Measurements from ENCODE around the gene HOXA5. TPM values are rescaled to one million over a fixed set of nuclear protein-coding genes. Genes with fewer than 3 reads are reported as not detected.

Gene HOXA5
- total RNA-seq, 2 experiments from 2014 or later = not detected

- CTCF ChIA-PET = interaction anchor here (0.6 to 2.0 kb wide), 9 partner anchors 9 to 827 kb away, joined by 3 to 7 read pairs (median 3); partner anchors contain the start of gene HOXA3
- Mint-ChIP-seq H3K4me1 (peaks cover 9% of the 10 kb centered on the region), H3K9me3 (no peaks in the 10 kb centered on the region), H3K4me3 (no peak overlapping the region), H3K36me3 (ENCODE audit: low read depth) (no peaks in the 10 kb centered on the region), H3K27me3 (peaks cover 72% of the 10 kb centered on the region), H3K27ac (no peak overlapping the region)
- POLR2A ChIA-PET = no interaction called here
- no peak for DNase-seq
These were observed 35.5 kb upstream of the HOXA5 start for GRCh38 chr7:27179030-27179429.

GRCh38 chr7:27178366-27178765 is 34.9 kb upstream of the HOXA5 start:
- Mint-ChIP-seq H3K4me1 (peaks cover 9% of the 10 kb centered on the region), H3K27me3 (peaks cover 69% of the 10 kb centered on the region), H3K4me3 (no peak overlapping the region), H3K27ac (no peak overlapping the region), H3K9me3 (no peaks in the 10 kb centered on the region), H3K36me3 (ENCODE audit: low read depth) (no peaks in the 10 kb centered on the region)
- ChIA-PET CTCF (interaction anchor here (0.6 to 2.0 kb wide), 3 partner anchors 12 to 28 kb away, joined by 3 to 7 read pairs (median 3); no protein-coding TSS in a partner anchor), POLR2A (no interaction called here)
- no peak for DNase-seq

GRCh38 chr7:27177795-27178320 is 34.4 kb upstream of the HOXA5 start:
- no peak for DNase-seq
- Mint-ChIP-seq H3K27ac (no peak overlapping the region), H3K4me3 (no peak overlapping the region), H3K36me3 (ENCODE audit: low read depth) (no peaks in the 10 kb centered on the region), H3K27me3 (peaks cover 67% of the 10 kb centered on the region), H3K9me3 (no peaks in the 10 kb centered on the region), H3K4me1 (peaks cover 9% of the 10 kb centered on the region)
- ChIA-PET POLR2A (no interaction called here), CTCF (interaction anchor here (1.0 kb wide), 1 partner anchor 27 kb away, joined by 3 read pairs; no protein-coding TSS in a partner anchor)

- Mint-ChIP-seq H3K27ac (no peak overlapping the region), H3K4me1 (peaks cover 12% of the 10 kb centered on the region), H3K9me3 (no peaks in the 10 kb centered on the region), H3K4me3 (no peak overlapping the region), H3K36me3 (ENCODE audit: low read depth) (no peaks in the 10 kb centered on the region), H3K27me3 (peaks cover 65% of the 10 kb centered on the region)
- ChIA-PET CTCF (interaction anchor here (1.0 kb wide), 2 partner anchors 16 to 26 kb away, joined by 3 to 5 read pairs; no protein-coding TSS in a partner anchor), POLR2A (no interaction called here)
- no peak for DNase-seq
These were observed 33.7 kb upstream of the HOXA5 start for GRCh38 chr7:27176962-27177794.

GRCh38 chr7:27176524-27176845 is 33.0 kb upstream of the HOXA5 start:
- Mint-ChIP-seq H3K27ac (no peak overlapping the region), H3K27me3 (peaks cover 69% of the 10 kb centered on the region), H3K4me1 (peaks cover 13% of the 10 kb centered on the region), H3K36me3 (ENCODE audit: low read depth) (peaks cover 4% of the 10 kb centered on the region), H3K4me3 (no peak overlapping the region), H3K9me3 (no peaks in the 10 kb centered on the region)
- ChIA-PET CTCF (interaction anchor here (0.6 to 1.0 kb wide), 2 partner anchors 16 to 19 kb away, joined by 3 to 5 read pairs; no protein-coding TSS in a partner anchor), POLR2A (no interaction called here)
- DNase-seq = no peak

GRCh38 chr7:27175626-27176523 is 32.4 kb upstream of the HOXA5 start:
- ChIA-PET POLR2A (no interaction called here), CTCF (interaction anchor here (0.6 to 1.0 kb wide), 2 partner anchors 15 to 20 kb away, joined by 3 to 5 read pairs; no protein-coding TSS in a partner anchor)
- Mint-ChIP-seq H3K27ac (no peak overlapping the region), H3K36me3 (ENCODE audit: low read depth) (peaks cover 5% of the 10 kb centered on the region), H3K9me3 (no peaks in the 10 kb centered on the region), H3K4me3 (no peak overlapping the region), H3K4me1 (peaks cover 13% of the 10 kb centered on the region), H3K27me3 (peaks cover 69% of the 10 kb centered on the region)
- DNase-seq = no peak

- CTCF ChIA-PET = interaction anchor here (0.8 to 1.0 kb wide), 2 partner anchors 9 to 36 kb away, joined by 3 read pairs; no protein-coding TSS in a partner anchor
- no peak for DNase-seq
- Mint-ChIP-seq H3K4me1 (peaks cover 12% of the 10 kb centered on the region), H3K27ac (peak overlapping the region; percentile 69), H3K27me3 (peaks cover 71% of the 10 kb centered on the region), H3K9me3 (no peaks in the 10 kb centered on the region), H3K36me3 (ENCODE audit: low read depth) (peaks cover 5% of the 10 kb centered on the region), H3K4me3 (no peak overlapping the region)
- POLR2A ChIA-PET = no interaction called here
These were observed 31.6 kb upstream of the HOXA5 start for GRCh38 chr7:27174874-27175625.

- POLR2A ChIA-PET = no interaction called here
- peak within 1 kb of the TSS; percentile 69 for H3K27ac Mint-ChIP-seq
- H3K27me3 Mint-ChIP-seq = peaks cover 66% of the 10 kb centered on the region
- H3K9me3 Mint-ChIP-seq = no peaks in the 10 kb centered on the region
- peaks cover 5% of the 10 kb centered on the region for H3K36me3 Mint-ChIP-seq (ENCODE audit: low read depth)
- H3K4me3 Mint-ChIP-seq = peak within 1 kb of the TSS; percentile 19
- peaks cover 6% of the 10 kb centered on the region for H3K4me1 Mint-ChIP-seq
- DNase-seq = no peak
- CTCF ChIA-PET = interaction anchor here (0.6 to 1.9 kb wide), 5 partner anchors 10 to 36 kb away, joined by 3 to 7 read pairs (median 3); partner anchors contain the start of gene HOXA11
These were observed 30.7 kb upstream of the HOXA5 start, which contains the start of gene HOXA10 for GRCh38 chr7:27173956-27174873. Gene HOXA10, minus strand, starts transcription at chr7:27174320. Its CDS starts 14 bp downstream, at chr7:27174306.

GRCh38 chr7:27173511-27173955 is 30.1 kb upstream of the HOXA5 start:
- Mint-ChIP-seq H3K4me1 (peaks cover 8% of the 10 kb centered on the region), H3K36me3 (ENCODE audit: low read depth) (peaks cover 8% of the 10 kb centered on the region), H3K27me3 (peaks cover 67% of the 10 kb centered on the region), H3K9me3 (no peaks in the 10 kb centered on the region), H3K4me3 (no peak overlapping the region), H3K27ac (no peak overlapping the region)
- ChIA-PET CTCF (interaction anchor here (0.6 to 1.9 kb wide), 5 partner anchors 10 to 23 kb away, joined by 3 to 7 read pairs (median 4); partner anchors contain the start of gene HOXA11), POLR2A (no interaction called here)
- no peak for DNase-seq

GRCh38 chr7:27172823-27173510 is 29.5 kb upstream of the HOXA5 start:
- ChIA-PET CTCF (interaction anchor here (1.0 to 1.9 kb wide), 4 partner anchors 11 to 22 kb away, joined by 3 to 7 read pairs (median 4); no protein-coding TSS in a partner anchor), POLR2A (interaction anchor here (0.8 kb wide), 1 partner anchor 22 kb away, joined by 3 read pairs; no protein-coding TSS in a partner anchor)
- Mint-ChIP-seq H3K4me1 (peaks cover 8% of the 10 kb centered on the region), H3K36me3 (ENCODE audit: low read depth) (peaks cover 8% of the 10 kb centered on the region), H3K27ac (no peak overlapping the region), H3K4me3 (no peak overlapping the region), H3K9me3 (no peaks in the 10 kb centered on the region), H3K27me3 (peaks cover 68% of the 10 kb centered on the region)
- no peak for DNase-seq

All from activated CD4-positive, alpha-beta T cell treated with anti-CD3 and anti-CD28 coated beads, Interleukin-2, amount 10 ng/mL, durations not matched to agents 7 days and 5 days (primary cell).